ENCODE data around the gene LOXL1. TPM values are rescaled to one million over a fixed set of nuclear protein-coding genes. Genes with fewer than 3 reads are reported as not detected.

The LOXL1 gene
- total and polyA plus RNA-seq, 2 of the 13 experiments (the other 11 are each of a cell fraction or from before 2014, with no cell fraction given): 0.51 to 1.3 TPM

DNA sequence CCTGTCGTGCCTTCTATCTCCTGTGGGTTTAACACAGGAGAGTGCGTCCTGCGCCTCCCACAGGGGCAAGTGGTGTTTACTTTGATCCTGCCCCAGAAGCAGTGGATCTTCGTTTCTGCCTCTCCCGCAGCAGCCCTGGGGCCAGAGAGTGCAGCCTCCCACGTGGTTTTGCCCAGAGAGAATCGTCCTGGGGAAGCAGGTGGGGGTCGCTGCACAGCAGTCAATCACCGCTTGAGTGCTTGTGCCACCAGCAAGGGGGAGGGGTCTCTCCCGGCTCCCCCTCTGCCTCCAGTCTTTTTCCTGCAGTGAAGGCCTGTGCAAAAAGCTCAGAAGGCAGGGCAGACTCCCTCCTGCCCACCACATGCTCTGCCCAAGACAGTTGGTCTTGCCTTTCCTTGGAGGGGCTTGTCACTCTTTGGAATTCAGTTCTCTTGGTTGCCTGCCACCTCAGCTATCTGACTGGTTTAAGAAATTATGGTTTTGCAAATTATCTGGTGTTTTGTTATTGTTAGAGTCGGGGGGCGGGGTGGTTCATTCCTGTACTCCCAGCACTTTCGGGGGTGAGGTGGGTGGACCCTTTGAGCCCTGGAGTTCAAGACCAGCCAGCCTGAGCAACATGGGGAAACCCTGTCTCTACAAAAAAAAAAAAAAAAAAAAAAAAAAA lies 39.0 kb downstream of the LOXL1 start:
- in situ Hi-C loops (cut with HindIII; ENCODE audit: extremely low pct_ligation_motif_present, low pct_unique_long_range_greater_than_20kb) (loop anchor here (5.0 kb wide), 1 partner anchor 72 kb away; no protein-coding TSS in a partner anchor), intact Hi-C loops (cut with micrococcal nuclease; ENCODE audit: unreplicated experiment) (no loop called here)
- H3K36me3 ChIP-seq (replicated peaks in 1 of 2; ENCODE audit: control insufficient read depth in 1 of 2, insufficient read depth in 2 of 2, low read length in 2 of 2): no peaks in the 10 kb centered on the region
- ChIA-PET CTCF (ENCODE audit: low intra/inter-chr PET ratio, low total read pairs) (interaction anchor here (3.1 kb wide), 1 partner anchor 14 kb away, joined by 41 read pairs; no protein-coding TSS in a partner anchor), POLR2A (no interaction called here)
- H3K27me3 ChIP-seq (ENCODE audit: control insufficient read depth in 1 of 2, insufficient read depth in 2 of 2, low read length in 2 of 2): no peaks in the 10 kb centered on the region; a peak in 1 of 5 replicates
- FAIRE-seq (no peak), DNase-seq (ENCODE audit: low spot score) (no peak), ATAC-seq (peak; percentile 73)
- TF ChIP-seq, protein P1, sequence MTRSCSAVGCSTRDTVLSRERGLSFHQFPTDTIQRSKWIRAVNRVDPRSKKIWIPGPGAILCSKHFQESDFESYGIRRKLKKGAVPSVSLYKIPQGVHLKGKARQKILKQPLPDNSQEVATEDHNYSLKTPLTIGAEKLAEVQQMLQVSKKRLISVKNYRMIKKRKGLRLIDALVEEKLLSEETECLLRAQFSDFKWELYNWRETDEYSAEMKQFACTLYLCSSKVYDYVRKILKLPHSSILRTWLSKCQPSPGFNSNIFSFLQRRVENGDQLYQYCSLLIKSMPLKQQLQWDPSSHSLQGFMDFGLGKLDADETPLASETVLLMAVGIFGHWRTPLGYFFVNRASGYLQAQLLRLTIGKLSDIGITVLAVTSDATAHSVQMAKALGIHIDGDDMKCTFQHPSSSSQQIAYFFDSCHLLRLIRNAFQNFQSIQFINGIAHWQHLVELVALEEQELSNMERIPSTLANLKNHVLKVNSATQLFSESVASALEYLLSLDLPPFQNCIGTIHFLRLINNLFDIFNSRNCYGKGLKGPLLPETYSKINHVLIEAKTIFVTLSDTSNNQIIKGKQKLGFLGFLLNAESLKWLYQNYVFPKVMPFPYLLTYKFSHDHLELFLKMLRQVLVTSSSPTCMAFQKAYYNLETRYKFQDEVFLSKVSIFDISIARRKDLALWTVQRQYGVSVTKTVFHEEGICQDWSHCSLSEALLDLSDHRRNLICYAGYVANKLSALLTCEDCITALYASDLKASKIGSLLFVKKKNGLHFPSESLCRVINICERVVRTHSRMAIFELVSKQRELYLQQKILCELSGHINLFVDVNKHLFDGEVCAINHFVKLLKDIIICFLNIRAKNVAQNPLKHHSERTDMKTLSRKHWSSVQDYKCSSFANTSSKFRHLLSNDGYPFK (CRISPR knock-in tag; IDR thresholded peaks at IDR 0.05; ENCODE audit: borderline replicate concordance): peak; percentile 26; the same call in 1 of the 2 replicates
- TF ChIP-seq ZNF788 (CRISPR knock-in tag; IDR thresholded peaks at IDR 0.05; ENCODE audit: borderline replicate concordance) (0 out of 2 replicates have a peak, but pooled peaks have one; percentile 12), ZNF891 (CRISPR knock-in tag; IDR thresholded peaks at IDR 0.05) (no peak), RFXAP (CRISPR knock-in tag; IDR thresholded peaks at IDR 0.05; ENCODE audit: borderline replicate concordance) (no peak), FOXA1 (IDR thresholded peaks at IDR 0.05) (no peak), FOXA1 (CRISPR knock-in tag; IDR thresholded peaks at IDR 0.05) (peak; percentile 13; the same call in 1 of the 2 replicates)
- TF ChIP-seq, protein P2, sequence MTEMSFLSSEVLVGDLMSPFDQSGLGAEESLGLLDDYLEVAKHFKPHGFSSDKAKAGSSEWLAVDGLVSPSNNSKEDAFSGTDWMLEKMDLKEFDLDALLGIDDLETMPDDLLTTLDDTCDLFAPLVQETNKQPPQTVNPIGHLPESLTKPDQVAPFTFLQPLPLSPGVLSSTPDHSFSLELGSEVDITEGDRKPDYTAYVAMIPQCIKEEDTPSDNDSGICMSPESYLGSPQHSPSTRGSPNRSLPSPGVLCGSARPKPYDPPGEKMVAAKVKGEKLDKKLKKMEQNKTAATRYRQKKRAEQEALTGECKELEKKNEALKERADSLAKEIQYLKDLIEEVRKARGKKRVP (CRISPR knock-in tag; IDR thresholded peaks at IDR 0.05): no peak
- TF ChIP-seq, protein P3, sequence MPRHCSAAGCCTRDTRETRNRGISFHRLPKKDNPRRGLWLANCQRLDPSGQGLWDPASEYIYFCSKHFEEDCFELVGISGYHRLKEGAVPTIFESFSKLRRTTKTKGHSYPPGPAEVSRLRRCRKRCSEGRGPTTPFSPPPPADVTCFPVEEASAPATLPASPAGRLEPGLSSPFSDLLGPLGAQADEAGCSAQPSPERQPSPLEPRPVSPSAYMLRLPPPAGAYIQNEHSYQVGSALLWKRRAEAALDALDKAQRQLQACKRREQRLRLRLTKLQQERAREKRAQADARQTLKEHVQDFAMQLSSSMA (CRISPR knock-in tag; IDR thresholded peaks at IDR 0.05): no peak
- TF ChIP-seq, protein P4, sequence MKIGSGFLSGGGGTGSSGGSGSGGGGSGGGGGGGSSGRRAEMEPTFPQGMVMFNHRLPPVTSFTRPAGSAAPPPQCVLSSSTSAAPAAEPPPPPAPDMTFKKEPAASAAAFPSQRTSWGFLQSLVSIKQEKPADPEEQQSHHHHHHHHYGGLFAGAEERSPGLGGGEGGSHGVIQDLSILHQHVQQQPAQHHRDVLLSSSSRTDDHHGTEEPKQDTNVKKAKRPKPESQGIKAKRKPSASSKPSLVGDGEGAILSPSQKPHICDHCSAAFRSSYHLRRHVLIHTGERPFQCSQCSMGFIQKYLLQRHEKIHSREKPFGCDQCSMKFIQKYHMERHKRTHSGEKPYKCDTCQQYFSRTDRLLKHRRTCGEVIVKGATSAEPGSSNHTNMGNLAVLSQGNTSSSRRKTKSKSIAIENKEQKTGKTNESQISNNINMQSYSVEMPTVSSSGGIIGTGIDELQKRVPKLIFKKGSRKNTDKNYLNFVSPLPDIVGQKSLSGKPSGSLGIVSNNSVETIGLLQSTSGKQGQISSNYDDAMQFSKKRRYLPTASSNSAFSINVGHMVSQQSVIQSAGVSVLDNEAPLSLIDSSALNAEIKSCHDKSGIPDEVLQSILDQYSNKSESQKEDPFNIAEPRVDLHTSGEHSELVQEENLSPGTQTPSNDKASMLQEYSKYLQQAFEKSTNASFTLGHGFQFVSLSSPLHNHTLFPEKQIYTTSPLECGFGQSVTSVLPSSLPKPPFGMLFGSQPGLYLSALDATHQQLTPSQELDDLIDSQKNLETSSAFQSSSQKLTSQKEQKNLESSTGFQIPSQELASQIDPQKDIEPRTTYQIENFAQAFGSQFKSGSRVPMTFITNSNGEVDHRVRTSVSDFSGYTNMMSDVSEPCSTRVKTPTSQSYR (CRISPR knock-in tag; IDR thresholded peaks at IDR 0.05; ENCODE audit: borderline replicate concordance): 0 out of 2 replicates have a peak, but pooled peaks have one; percentile 22
- TF ChIP-seq, protein P5, sequence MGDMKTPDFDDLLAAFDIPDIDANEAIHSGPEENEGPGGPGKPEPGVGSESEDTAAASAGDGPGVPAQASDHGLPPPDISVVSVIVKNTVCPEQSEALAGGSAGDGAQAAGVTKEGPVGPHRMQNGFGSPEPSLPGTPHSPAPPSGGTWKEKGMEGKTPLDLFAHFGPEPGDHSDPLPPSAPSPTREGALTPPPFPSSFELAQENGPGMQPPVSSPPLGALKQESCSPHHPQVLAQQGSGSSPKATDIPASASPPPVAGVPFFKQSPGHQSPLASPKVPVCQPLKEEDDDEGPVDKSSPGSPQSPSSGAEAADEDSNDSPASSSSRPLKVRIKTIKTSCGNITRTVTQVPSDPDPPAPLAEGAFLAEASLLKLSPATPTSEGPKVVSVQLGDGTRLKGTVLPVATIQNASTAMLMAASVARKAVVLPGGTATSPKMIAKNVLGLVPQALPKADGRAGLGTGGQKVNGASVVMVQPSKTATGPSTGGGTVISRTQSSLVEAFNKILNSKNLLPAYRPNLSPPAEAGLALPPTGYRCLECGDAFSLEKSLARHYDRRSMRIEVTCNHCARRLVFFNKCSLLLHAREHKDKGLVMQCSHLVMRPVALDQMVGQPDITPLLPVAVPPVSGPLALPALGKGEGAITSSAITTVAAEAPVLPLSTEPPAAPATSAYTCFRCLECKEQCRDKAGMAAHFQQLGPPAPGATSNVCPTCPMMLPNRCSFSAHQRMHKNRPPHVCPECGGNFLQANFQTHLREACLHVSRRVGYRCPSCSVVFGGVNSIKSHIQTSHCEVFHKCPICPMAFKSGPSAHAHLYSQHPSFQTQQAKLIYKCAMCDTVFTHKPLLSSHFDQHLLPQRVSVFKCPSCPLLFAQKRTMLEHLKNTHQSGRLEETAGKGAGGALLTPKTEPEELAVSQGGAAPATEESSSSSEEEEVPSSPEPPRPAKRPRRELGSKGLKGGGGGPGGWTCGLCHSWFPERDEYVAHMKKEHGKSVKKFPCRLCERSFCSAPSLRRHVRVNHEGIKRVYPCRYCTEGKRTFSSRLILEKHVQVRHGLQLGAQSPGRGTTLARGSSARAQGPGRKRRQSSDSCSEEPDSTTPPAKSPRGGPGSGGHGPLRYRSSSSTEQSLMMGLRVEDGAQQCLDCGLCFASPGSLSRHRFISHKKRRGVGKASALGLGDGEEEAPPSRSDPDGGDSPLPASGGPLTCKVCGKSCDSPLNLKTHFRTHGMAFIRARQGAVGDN (CRISPR knock-in tag; IDR thresholded peaks at IDR 0.05): peak; percentile 35; the same call in 1 of the 2 replicates
- H3K9ac ChIP-seq (ENCODE audit: insufficient read depth, low read depth, low read length): no peak overlapping the region
- H4K20me1 ChIP-seq (ENCODE audit: insufficient read depth, low read length): no peaks in the 10 kb centered on the region
- H3K4me1 ChIP-seq (ENCODE audit: insufficient read depth, low read length): peaks cover 6% of the 10 kb centered on the region; the same call in 1 of the 2 replicates
- 5% methylated on average over 7 of the region's 13 CpGs for WGBS (ENCODE audit: low lambda C conversion rate)
- no TSS peak for BruUV-seq (replicated peaks)
- no peaks in the 10 kb centered on the region for H3K79me2 ChIP-seq (ENCODE audit: insufficient read depth, low read length)
- H2AFZ ChIP-seq (ENCODE audit: low read length): no peak overlapping the region
- H3K27ac ChIP-seq (ENCODE audit: extremely low read length, insufficient read depth, low read length): no peak overlapping the region
- peak overlapping the region in 1 of 3 experiments; percentile 48; a peak in 1 of 6 replicates for H3K4me3 ChIP-seq (replicated peaks in 1 of 3; ENCODE audit: insufficient read depth in 1 of 3, low read depth in 2 of 3, low read length in 3 of 3)
- peak overlapping the region; percentile 61 for H3K4me2 ChIP-seq (ENCODE audit: low read depth, low read length)
- H3K9me3 ChIP-seq (ENCODE audit: low read length): no peaks in the 10 kb centered on the region
